GM19463 (cell line): Measurements from ENCODE around the gene SMARCA4.

Experiments
- ATAC-seq: cut with Tn5 transposase; IDR thresholded peaks from one replicate; pipeline ENCODE4 v1.9.1; 2021; ENCODE audit warnings: mild to moderate bottlenecking, moderate library complexity; ENCODE audit not compliant: unreplicated experiment

SMARCA4 gene

GRCh38 chr19:11007385-11007784, 46.6 kb downstream of the SMARCA4 start:
- no peak for ATAC-seq

GRCh38 chr19:11007962-11008532, 47.2 kb downstream of the SMARCA4 start:
- ATAC-seq = no peak

- no peak for ATAC-seq
These were observed 49.2 kb downstream of the SMARCA4 start for GRCh38 chr19:11010041-11010440.

- no peak for ATAC-seq
These were observed 51.7 kb downstream of the SMARCA4 start for GRCh38 chr19:11012507-11012906.

GRCh38 chr19:11013771-11014170, 52.9 kb downstream of the SMARCA4 start:
- no peak for ATAC-seq

GRCh38 chr19:11014403-11014911, 53.6 kb downstream of the SMARCA4 start:
- no peak for ATAC-seq

- no peak for ATAC-seq
These were observed 55.8 kb downstream of the SMARCA4 start for GRCh38 chr19:11016631-11017030.

- no peak for ATAC-seq
These were observed 56.6 kb downstream of the SMARCA4 start for GRCh38 chr19:11017275-11018035.

- no peak for ATAC-seq
These were observed 57.3 kb downstream of the SMARCA4 start for GRCh38 chr19:11018179-11018578.

GRCh38 chr19:11018763-11019162, 57.9 kb downstream of the SMARCA4 start:
- ATAC-seq = no peak

GRCh38 chr19:11019262-11019661, 58.4 kb downstream of the SMARCA4 start:
- ATAC-seq = no peak

GRCh38 chr19:11019824-11020223, 59.0 kb downstream of the SMARCA4 start:
- ATAC-seq = no peak

- ATAC-seq = no peak
These were observed 59.6 kb downstream of the SMARCA4 start for GRCh38 chr19:11020423-11020822.

GRCh38 chr19:11020982-11021759, 60.3 kb downstream of the SMARCA4 start:
- no peak for ATAC-seq

GRCh38 chr19:11021760-11022144, 60.9 kb downstream of the SMARCA4 start:
- no peak for ATAC-seq

- no peak for ATAC-seq
These were observed 62.2 kb downstream of the SMARCA4 start for GRCh38 chr19:11023016-11023415.

- no peak for ATAC-seq
These were observed 62.9 kb downstream of the SMARCA4 start for GRCh38 chr19:11023710-11024109.

- no peak for ATAC-seq
These were observed 63.4 kb downstream of the SMARCA4 start for GRCh38 chr19:11024259-11024658.

- no peak for ATAC-seq
These were observed 64.2 kb downstream of the SMARCA4 start for GRCh38 chr19:11025006-11025405.

- ATAC-seq = no peak
These were observed 64.6 kb downstream of the SMARCA4 start for GRCh38 chr19:11025445-11025844.

GRCh38 chr19:11025997-11026396, 65.2 kb downstream of the SMARCA4 start:
- no peak for ATAC-seq

GRCh38 chr19:11027381-11027780, 66.6 kb downstream of the SMARCA4 start:
- ATAC-seq = no peak
